Mammary epithelial cell (primary cell): ENCODE measurements around the gene DHRS4.
"Not testable (repeated sequence)": the region's sequence is repeated elsewhere in the genome, so short reads cannot be mapped to it uniquely, and the experiment has no call there.

Experiments used
- EZH2 ChIP-seq: IDR thresholded peaks from 2 replicates; pipeline ENCODE4 v1.6.1; 2012; ENCODE audit warnings: low read length, inconsistent platforms, borderline replicate concordance
- TF ChIP-seq, protein P1 (sequence below), 2 donors: IDR thresholded peaks in 1 of 2; conservative IDR thresholded peaks in 1 of 2; 2 replicates each; pipeline ENCODE4 v1.5.1; 2011 to 2012; ENCODE audit warnings: inconsistent platforms in 2 of 2, low read length in 2 of 2, mild to moderate bottlenecking in 2 of 2, control low read depth in 1 of 2, low read depth in 1 of 2; ENCODE audit not compliant: insufficient read depth in 1 of 2; ENCODE audit errors: extremely low read depth in 1 of 2

DNA sequence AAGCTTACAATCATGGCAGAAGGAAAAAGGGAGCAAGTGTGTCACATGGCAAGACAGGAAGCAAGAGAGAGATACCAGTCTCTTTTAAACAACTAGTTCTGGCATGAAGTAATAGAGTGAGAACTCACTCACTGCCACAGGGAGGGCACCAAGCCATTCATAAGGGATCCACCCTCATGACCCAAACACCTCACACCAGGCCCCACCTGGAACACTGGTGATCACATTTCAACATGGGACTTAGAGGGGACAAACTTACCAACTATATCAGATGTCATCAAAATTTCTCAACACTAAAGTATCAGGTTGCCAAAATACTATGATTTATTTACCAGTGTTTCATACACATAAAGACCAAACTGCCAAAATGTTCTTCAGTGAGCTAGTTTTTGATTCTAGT, 7.3 kb downstream of the DHRS4 start:
- TF ChIP-seq EZH2, result not testable (repeated sequence)
- TF ChIP-seq, protein P1, sequence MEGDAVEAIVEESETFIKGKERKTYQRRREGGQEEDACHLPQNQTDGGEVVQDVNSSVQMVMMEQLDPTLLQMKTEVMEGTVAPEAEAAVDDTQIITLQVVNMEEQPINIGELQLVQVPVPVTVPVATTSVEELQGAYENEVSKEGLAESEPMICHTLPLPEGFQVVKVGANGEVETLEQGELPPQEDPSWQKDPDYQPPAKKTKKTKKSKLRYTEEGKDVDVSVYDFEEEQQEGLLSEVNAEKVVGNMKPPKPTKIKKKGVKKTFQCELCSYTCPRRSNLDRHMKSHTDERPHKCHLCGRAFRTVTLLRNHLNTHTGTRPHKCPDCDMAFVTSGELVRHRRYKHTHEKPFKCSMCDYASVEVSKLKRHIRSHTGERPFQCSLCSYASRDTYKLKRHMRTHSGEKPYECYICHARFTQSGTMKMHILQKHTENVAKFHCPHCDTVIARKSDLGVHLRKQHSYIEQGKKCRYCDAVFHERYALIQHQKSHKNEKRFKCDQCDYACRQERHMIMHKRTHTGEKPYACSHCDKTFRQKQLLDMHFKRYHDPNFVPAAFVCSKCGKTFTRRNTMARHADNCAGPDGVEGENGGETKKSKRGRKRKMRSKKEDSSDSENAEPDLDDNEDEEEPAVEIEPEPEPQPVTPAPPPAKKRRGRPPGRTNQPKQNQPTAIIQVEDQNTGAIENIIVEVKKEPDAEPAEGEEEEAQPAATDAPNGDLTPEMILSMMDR (conservative IDR thresholded peaks at IDR 0.05 in 1 of 2, IDR thresholded peaks at IDR 0.05 in 1 of 2; ENCODE audit: extremely low read depth in 1 of 2, insufficient read depth in 1 of 2, low read depth in 1 of 2, low read length in 2 of 2), result not testable (repeated sequence)
